ENCODE measurements around the gene CFAP77.

Gene CFAP77

GRCh38 chr9:132487351-132487791, 77.4 kb downstream of the CFAP77 start:
- H4K20me1 ChIP-seq (ENCODE audit: insufficient read depth), result no peaks in the 10 kb centered on the region
- no peak for TF ChIP-seq CTCF (conservative IDR thresholded peaks at IDR 0.05; ENCODE audit: low read depth, low read length)
- H2AFZ ChIP-seq (ENCODE audit: low read depth), result no peak overlapping the region
- H3K4me1 ChIP-seq (ENCODE audit: low read depth, poor library complexity, severe bottlenecking), result no peaks in the 10 kb centered on the region
- no peak overlapping the region for H3K4me3 ChIP-seq (IDR thresholded peaks at IDR 0.05; ENCODE audit: insufficient read depth, low read depth, low read length)
- no peak overlapping the region for H3K9ac ChIP-seq
- H3K36me3 ChIP-seq (ENCODE audit: insufficient read depth), result no peaks in the 10 kb centered on the region
- no peak overlapping the region for H3K4me2 ChIP-seq
- no peaks in the 10 kb centered on the region for H3K79me2 ChIP-seq (ENCODE audit: insufficient read depth, low read depth)
- H3K27ac ChIP-seq, result no peak overlapping the region
- peaks cover 53% of the 10 kb centered on the region for H3K27me3 ChIP-seq (ENCODE audit: insufficient read depth, low read depth)

GRCh38 chr9:132487980-132488535, 78.0 kb downstream of the CFAP77 start:
- no peak for TF ChIP-seq CTCF (conservative IDR thresholded peaks at IDR 0.05; ENCODE audit: low read depth, low read length)
- H3K9ac ChIP-seq, result no peak overlapping the region
- no peaks in the 10 kb centered on the region for H4K20me1 ChIP-seq (ENCODE audit: insufficient read depth)
- H2AFZ ChIP-seq (ENCODE audit: low read depth), result no peak overlapping the region
- H3K79me2 ChIP-seq (ENCODE audit: insufficient read depth, low read depth), result no peaks in the 10 kb centered on the region
- H3K27me3 ChIP-seq (ENCODE audit: insufficient read depth, low read depth), result peaks cover 60% of the 10 kb centered on the region
- no peak overlapping the region for H3K4me3 ChIP-seq (IDR thresholded peaks at IDR 0.05; ENCODE audit: insufficient read depth, low read depth, low read length)
- no peaks in the 10 kb centered on the region for H3K36me3 ChIP-seq (ENCODE audit: insufficient read depth)
- no peak overlapping the region for H3K27ac ChIP-seq
- H3K4me1 ChIP-seq (ENCODE audit: low read depth, poor library complexity, severe bottlenecking), result no peaks in the 10 kb centered on the region
- H3K4me2 ChIP-seq, result no peak overlapping the region

GRCh38 chr9:132488626-132489025, 78.6 kb downstream of the CFAP77 start:
- Histone ChIP-seq H3K79me2 (ENCODE audit: insufficient read depth, low read depth) (no peaks in the 10 kb centered on the region), H3K9ac (no peak overlapping the region), H3K4me3 (IDR thresholded peaks at IDR 0.05; ENCODE audit: insufficient read depth, low read depth, low read length) (no peak overlapping the region), H2AFZ (ENCODE audit: low read depth) (no peak overlapping the region), H3K36me3 (ENCODE audit: insufficient read depth) (no peaks in the 10 kb centered on the region), H3K4me2 (no peak overlapping the region), H3K27me3 (ENCODE audit: insufficient read depth, low read depth) (peaks cover 65% of the 10 kb centered on the region), H3K4me1 (ENCODE audit: low read depth, poor library complexity, severe bottlenecking) (no peaks in the 10 kb centered on the region), H3K27ac (no peak overlapping the region), H4K20me1 (ENCODE audit: insufficient read depth) (no peaks in the 10 kb centered on the region)
- no peak for TF ChIP-seq CTCF (conservative IDR thresholded peaks at IDR 0.05; ENCODE audit: low read depth, low read length)

GRCh38 chr9:132489536-132489935, 79.5 kb downstream of the CFAP77 start:
- no peaks in the 10 kb centered on the region for H4K20me1 ChIP-seq (ENCODE audit: insufficient read depth)
- H3K79me2 ChIP-seq (ENCODE audit: insufficient read depth, low read depth), result no peaks in the 10 kb centered on the region
- no peak overlapping the region for H3K4me2 ChIP-seq
- no peak overlapping the region for H3K9ac ChIP-seq
- no peaks in the 10 kb centered on the region for H3K4me1 ChIP-seq (ENCODE audit: low read depth, poor library complexity, severe bottlenecking)
- no peak overlapping the region for H3K4me3 ChIP-seq (IDR thresholded peaks at IDR 0.05; ENCODE audit: insufficient read depth, low read depth, low read length)
- H3K27me3 ChIP-seq (ENCODE audit: insufficient read depth, low read depth), result peaks cover 67% of the 10 kb centered on the region
- TF ChIP-seq CTCF (conservative IDR thresholded peaks at IDR 0.05; ENCODE audit: low read depth, low read length), result no peak
- no peak overlapping the region for H2AFZ ChIP-seq (ENCODE audit: low read depth)
- H3K27ac ChIP-seq, result no peak overlapping the region
- H3K36me3 ChIP-seq (ENCODE audit: insufficient read depth), result no peaks in the 10 kb centered on the region

All from KMS-11 (cell line).